HG03039 (cell line): ENCODE data around the gene EGFLAM.
"Not testable (repeated sequence)": the region's sequence is repeated elsewhere in the genome, so short reads cannot be mapped to it uniquely, and the experiment has no call there.

Experiments used
- ATAC-seq: cut with Tn5 transposase; IDR thresholded peaks from one replicate; pipeline ENCODE4 v1.9.1; 2021; ENCODE audit warnings: mild to moderate bottlenecking, moderate library complexity; ENCODE audit not compliant: unreplicated experiment

The EGFLAM gene

GRCh38 chr5:38323645-38324295 lies 65.4 kb downstream of the EGFLAM start:
- ATAC-seq: no peak

- no peak for ATAC-seq
These were observed 70.9 kb downstream of the EGFLAM start for GRCh38 chr5:38329132-38329715.

GRCh38 chr5:38330207-38330606 lies 71.8 kb downstream of the EGFLAM start:
- no peak for ATAC-seq

DNA sequence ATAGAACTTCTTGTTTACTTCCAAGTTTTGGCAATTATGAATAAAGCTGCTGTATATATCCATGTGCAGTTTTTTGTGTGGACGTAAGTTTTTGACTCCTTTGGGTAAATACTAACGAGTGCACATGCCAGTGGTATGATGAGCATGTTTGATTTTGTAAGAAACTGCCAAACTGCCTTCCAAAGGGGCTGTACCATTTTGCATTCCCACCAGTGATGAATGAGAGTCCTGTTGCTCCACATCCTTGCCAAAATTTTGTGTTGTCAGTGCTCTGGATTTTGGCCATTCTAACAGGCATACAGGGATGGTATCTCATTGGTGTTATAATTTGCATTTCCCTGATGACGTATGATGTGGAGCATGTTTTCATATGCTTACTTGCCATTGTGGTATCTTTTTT lies 73.5 kb downstream of the EGFLAM start:
- no peak for ATAC-seq

DNA sequence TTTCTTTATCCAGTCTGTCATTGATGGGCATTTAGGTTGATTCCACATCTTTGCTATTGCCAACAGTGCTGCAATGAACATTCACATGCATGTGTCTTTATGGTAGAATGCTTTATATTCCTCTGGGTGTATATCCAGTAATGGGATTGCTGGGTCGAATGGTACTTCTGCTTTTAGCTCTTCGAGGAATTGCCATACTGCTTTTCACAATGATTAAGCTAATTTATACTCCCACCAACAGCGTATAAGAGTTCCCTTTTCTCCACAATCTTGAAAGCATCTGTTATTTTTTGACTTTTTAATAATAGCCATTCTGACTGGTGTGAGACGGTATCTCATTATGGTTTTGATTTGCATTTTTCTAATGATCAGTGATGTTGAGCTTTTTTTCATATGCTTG lies 74.8 kb downstream of the EGFLAM start:
- ATAC-seq: not testable (repeated sequence)

- no peak for ATAC-seq
These were observed 80.1 kb downstream of the EGFLAM start for GRCh38 chr5:38338455-38338854.

- ATAC-seq: no peak
These were observed 81.1 kb downstream of the EGFLAM start for GRCh38 chr5:38339446-38339845.

DNA sequence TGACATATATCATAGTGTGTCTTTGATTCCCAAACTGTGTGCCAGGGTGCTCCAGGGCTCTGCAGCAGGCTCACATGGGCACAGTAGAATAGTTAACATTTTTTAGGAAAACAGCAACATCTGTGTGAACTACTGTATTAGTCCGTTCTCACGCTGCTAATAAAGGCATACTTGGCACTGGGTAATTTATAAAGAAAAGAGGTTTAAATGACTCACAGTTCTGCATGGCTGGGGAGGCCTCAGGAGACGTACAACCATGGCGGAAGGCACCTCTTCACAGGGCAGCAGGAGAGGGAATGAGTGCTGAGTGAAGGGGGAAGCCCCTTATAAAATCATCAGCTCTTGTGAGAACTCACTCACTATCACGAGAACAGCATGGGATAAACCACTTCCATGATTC lies 82.7 kb downstream of the EGFLAM start:
- no peak for ATAC-seq

GRCh38 chr5:38341641-38342040 lies 83.3 kb downstream of the EGFLAM start:
- no peak for ATAC-seq

- ATAC-seq: no peak
These were observed 83.9 kb downstream of the EGFLAM start for GRCh38 chr5:38342261-38342660.

GRCh38 chr5:38344891-38345290 lies 86.5 kb downstream of the EGFLAM start:
- no peak for ATAC-seq

GRCh38 chr5:38346593-38346992 lies 88.2 kb downstream of the EGFLAM start:
- ATAC-seq: no peak

- no peak for ATAC-seq
These were observed 88.8 kb downstream of the EGFLAM start for GRCh38 chr5:38347040-38347763.

GRCh38 chr5:38347896-38348295 lies 89.5 kb downstream of the EGFLAM start:
- ATAC-seq: no peak

DNA sequence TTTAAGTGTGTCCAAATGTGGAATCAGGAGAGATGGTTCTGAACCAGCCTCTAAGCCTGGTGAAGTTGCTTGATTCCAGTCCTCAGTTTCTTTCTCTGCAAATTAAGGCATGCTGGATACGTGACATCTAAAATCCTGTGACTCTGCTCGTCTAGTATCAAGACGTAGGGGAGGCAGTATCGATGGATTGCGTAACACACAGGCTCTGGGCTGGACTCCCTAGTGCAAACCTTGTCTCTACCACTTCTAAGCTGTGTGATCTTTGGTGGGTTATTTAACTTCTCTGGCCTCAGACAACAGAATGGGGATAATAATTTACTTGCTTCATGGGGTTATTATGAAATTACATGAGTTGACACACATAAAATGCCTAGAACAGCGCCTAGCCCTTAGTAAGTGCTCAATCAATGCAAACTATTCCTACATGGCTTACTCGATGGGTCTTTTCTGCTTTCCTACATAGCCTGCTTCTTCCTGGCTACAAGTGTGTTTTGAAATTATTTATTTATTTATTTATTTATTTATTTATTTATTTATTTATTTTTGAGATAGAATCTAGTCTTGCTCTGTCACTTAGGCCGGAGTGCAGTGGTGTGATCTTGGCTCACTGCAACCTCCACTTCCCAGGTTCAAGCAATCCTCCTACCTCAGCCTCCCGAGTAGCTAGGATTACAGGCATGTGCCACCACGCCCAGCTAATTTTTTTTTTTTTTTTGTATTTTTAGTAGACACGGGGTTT lies 102.1 kb downstream of the EGFLAM start:
- ATAC-seq: no peak

- ATAC-seq: no peak
These were observed 104.4 kb downstream of the EGFLAM start for GRCh38 chr5:38362713-38363112.

DNA sequence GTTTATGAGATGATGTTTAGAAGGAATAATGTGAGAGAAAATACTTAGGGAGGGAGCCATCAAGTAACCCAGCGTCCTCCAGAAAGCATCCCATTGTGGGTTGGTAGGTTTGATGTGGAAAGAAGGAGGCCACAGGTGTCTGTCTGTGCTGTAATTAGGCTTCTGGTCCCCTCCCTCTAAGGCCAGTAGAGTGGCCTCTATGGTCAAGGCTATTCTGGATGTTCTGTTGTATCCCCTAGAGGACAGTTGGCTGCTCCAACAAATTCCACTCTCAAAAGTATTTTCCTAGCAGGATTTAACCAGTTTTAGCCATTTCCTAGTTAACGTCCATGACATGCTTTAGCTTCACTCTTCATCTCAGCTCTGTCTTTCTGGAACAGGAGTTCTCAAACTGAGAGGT lies 106.5 kb downstream of the EGFLAM start:
- ATAC-seq: no peak

- ATAC-seq: no peak
These were observed 109.1 kb downstream of the EGFLAM start for GRCh38 chr5:38367410-38367809.

GRCh38 chr5:38367966-38368365 lies 109.6 kb downstream of the EGFLAM start:
- ATAC-seq: no peak

- no peak for ATAC-seq
These were observed 111.3 kb downstream of the EGFLAM start for GRCh38 chr5:38369692-38370091.

- ATAC-seq: no peak
These were observed 112.2 kb downstream of the EGFLAM start for GRCh38 chr5:38370358-38371100.
